ENCODE results near the gene CCDC178. TPM values are rescaled to one million over a fixed set of nuclear protein-coding genes. Genes with fewer than 3 reads are reported as not detected.

The CCDC178 gene
- total and polyA plus RNA-seq, 2 of the 4 experiments (the other 2 are of a cell fraction): not detected

GRCh38 chr18:33427549-33427948, 13.0 kb downstream of the CCDC178 start:
- Histone ChIP-seq H2AK9ac (replicated peaks; ENCODE audit: low read depth, low read length, poor library complexity) (no peak overlapping the region), H3K9me1 (ENCODE audit: insufficient read depth, low read length) (no peaks in the 10 kb centered on the region), H3K79me1 (ENCODE audit: low read depth in 1 of 2, low read length in 2 of 2) (no peaks in the 10 kb centered on the region), H3K18ac (ENCODE audit: low read depth, low read length) (no peak overlapping the region), H2AK5ac (ENCODE audit: low read depth, low read length) (no peak overlapping the region), H3K9ac (ENCODE audit: low read depth, low read length) (no peak overlapping the region), H3K56ac (ENCODE audit: extremely low read depth, insufficient read depth, low read length) (no peak overlapping the region), H4K20me1 (ENCODE audit: insufficient read depth, low read length) (no peaks in the 10 kb centered on the region), H3K23ac (ENCODE audit: low read depth, low read length) (no peak overlapping the region), H3K27ac (ENCODE audit: insufficient read depth, low read length) (no peak overlapping the region), H3K36me3 (ENCODE audit: control insufficient read depth, insufficient read depth, low read length) (no peaks in the 10 kb centered on the region), H4K8ac (ENCODE audit: low read depth in 2 of 2, low read length in 2 of 2) (no peak overlapping the region), H3K27me3 (ENCODE audit: control insufficient read depth, insufficient read depth, low read length) (no peaks in the 10 kb centered on the region), H3K4me1 (ENCODE audit: control insufficient read depth, insufficient read depth, low read length) (peaks cover 3% of the 10 kb centered on the region; the same call in 1 of the 2 replicates), H4K91ac (ENCODE audit: insufficient read depth, low read depth, low read length) (no peak overlapping the region), H4K5ac (ENCODE audit: low read depth, low read length) (no peak overlapping the region), H2BK15ac (ENCODE audit: low read depth, low read length) (no peak overlapping the region), H3K4me2 (ENCODE audit: low read depth, low read length) (no peak overlapping the region), H2AFZ (replicated peaks; ENCODE audit: low read length, poor library complexity) (no peak overlapping the region), H2BK20ac (ENCODE audit: low read depth, low read length) (no peak overlapping the region), H2BK120ac (ENCODE audit: low read depth, low read length) (no peak overlapping the region), H3K4me3 (ENCODE audit: insufficient read depth, low read depth, low read length) (no peak overlapping the region), H2BK5ac (ENCODE audit: low read depth, low read length, poor library complexity, severe bottlenecking) (no peak overlapping the region), H3K14ac (replicated peaks; ENCODE audit: low read depth, low read length) (no peak overlapping the region), H3K4ac (ENCODE audit: low read depth, low read length) (no peak overlapping the region), H3K9me3 (ENCODE audit: control insufficient read depth, insufficient read depth, low read length) (no peaks in the 10 kb centered on the region)
- POLR2A ChIA-PET (ENCODE audit: unreplicated experiment): no interaction called here
- BruUV-seq (replicated peaks): no TSS peak
- CTCF ChIA-PET: no interaction called here
- DNase-seq: no peak
- TF ChIP-seq, protein P1, sequence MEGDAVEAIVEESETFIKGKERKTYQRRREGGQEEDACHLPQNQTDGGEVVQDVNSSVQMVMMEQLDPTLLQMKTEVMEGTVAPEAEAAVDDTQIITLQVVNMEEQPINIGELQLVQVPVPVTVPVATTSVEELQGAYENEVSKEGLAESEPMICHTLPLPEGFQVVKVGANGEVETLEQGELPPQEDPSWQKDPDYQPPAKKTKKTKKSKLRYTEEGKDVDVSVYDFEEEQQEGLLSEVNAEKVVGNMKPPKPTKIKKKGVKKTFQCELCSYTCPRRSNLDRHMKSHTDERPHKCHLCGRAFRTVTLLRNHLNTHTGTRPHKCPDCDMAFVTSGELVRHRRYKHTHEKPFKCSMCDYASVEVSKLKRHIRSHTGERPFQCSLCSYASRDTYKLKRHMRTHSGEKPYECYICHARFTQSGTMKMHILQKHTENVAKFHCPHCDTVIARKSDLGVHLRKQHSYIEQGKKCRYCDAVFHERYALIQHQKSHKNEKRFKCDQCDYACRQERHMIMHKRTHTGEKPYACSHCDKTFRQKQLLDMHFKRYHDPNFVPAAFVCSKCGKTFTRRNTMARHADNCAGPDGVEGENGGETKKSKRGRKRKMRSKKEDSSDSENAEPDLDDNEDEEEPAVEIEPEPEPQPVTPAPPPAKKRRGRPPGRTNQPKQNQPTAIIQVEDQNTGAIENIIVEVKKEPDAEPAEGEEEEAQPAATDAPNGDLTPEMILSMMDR (conservative IDR thresholded peaks at IDR 0.05; ENCODE audit: low read depth, low read length): no peak
- TF ChIP-seq CHD1 (IDR thresholded peaks at IDR 0.05; ENCODE audit: low read depth, low read length) (no peak), USF2 (IDR thresholded peaks at IDR 0.05; ENCODE audit: low read depth, low read length) (no peak)
- TF ChIP-seq, protein P2, sequence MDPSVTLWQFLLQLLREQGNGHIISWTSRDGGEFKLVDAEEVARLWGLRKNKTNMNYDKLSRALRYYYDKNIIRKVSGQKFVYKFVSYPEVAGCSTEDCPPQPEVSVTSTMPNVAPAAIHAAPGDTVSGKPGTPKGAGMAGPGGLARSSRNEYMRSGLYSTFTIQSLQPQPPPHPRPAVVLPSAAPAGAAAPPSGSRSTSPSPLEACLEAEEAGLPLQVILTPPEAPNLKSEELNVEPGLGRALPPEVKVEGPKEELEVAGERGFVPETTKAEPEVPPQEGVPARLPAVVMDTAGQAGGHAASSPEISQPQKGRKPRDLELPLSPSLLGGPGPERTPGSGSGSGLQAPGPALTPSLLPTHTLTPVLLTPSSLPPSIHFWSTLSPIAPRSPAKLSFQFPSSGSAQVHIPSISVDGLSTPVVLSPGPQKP (IDR thresholded peaks at IDR 0.05; ENCODE audit: borderline replicate concordance, low read depth, low read length): no peak
- intact Hi-C loops (cut with micrococcal nuclease) (no loop called here), dilution Hi-C loops (cut with HindIII; ENCODE audit: low sequenced_read_pairs, unreplicated experiment) (no loop called here), in situ Hi-C loops (cut with MboI; ENCODE audit: low sequenced_read_pairs) (no loop called here)
- ATAC-seq (ENCODE audit: low read depth): no peak
- WGBS, 2 experiments (ENCODE audit: extremely low coverage in 2 of 2, insufficient read length in 1 of 2): no CpG with 5 or more reads among the region's 2 CpGs
